HS-27A (cell line): ENCODE measurements around the gene ZPR1.
"Not testable (repeated sequence)": the region's sequence is repeated elsewhere in the genome, so short reads cannot be mapped to it uniquely, and the experiment has no call there.

Experiments
- DNase-seq: peaks from one replicate; pipeline ENCODE4 v3.0.0-alpha.2; 2012; ENCODE audit warnings: low read depth, missing footprints

The ZPR1 gene

DNA sequence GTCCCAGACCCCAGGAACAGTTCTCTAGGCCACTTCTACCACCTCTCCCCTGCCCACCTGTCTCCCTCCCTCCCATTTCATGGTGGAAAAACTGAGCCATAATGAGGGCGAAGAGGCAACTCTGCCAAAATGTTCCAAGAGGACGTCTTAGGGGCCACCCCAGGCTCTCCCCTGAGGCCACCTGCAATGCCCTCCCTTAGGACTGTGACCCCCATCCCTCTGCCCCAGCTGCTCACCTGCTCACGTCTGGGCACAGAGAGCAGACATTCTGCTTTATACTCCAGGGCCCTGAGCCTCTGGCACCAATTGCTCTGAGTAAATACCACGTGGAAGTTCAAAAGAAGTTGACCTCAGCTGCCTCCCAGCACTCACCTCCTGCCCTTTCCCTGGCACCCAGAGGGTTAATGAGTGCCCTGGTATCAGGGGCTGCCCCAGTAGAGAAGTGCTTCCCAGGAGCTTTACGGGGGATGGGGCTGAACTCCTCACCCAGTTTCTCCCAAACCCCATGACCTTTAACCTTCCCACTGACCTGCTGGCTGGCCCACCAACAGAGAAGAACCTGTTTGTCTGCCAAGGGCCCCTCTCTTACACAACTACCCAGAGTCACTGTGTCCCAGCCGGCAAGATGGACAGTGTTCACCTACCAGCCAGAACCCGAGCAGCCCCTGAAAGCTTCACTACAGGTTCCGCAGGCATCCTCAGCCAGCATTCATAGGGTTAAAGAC is 4.5 kb upstream of the ZPR1 start:
- no peak for DNase-seq

DNA sequence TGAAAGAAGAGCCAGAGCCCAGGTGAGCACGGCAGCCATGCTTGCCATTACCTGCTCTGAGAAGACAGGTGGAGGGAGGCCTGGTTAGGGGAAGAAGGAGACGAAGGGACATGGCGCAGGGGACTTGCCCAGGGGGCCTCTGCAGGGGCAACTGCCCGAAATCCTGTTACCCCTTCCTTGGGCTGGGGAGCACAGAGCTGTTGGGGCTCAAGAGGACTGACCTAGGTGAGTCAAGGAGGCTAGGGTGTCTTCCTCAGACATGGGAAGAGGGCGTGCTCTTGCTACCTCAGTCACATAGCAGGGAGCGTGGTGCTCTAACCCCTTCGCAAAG is 4.0 kb upstream of the ZPR1 start, which contains the start of gene APOA5:
Gene APOA5, minus strand, starts transcription at position 67 of the 331 bp plus-strand sequence. Its CDS starts 19 bp downstream, at position 48.
- no peak for DNase-seq

DNA sequence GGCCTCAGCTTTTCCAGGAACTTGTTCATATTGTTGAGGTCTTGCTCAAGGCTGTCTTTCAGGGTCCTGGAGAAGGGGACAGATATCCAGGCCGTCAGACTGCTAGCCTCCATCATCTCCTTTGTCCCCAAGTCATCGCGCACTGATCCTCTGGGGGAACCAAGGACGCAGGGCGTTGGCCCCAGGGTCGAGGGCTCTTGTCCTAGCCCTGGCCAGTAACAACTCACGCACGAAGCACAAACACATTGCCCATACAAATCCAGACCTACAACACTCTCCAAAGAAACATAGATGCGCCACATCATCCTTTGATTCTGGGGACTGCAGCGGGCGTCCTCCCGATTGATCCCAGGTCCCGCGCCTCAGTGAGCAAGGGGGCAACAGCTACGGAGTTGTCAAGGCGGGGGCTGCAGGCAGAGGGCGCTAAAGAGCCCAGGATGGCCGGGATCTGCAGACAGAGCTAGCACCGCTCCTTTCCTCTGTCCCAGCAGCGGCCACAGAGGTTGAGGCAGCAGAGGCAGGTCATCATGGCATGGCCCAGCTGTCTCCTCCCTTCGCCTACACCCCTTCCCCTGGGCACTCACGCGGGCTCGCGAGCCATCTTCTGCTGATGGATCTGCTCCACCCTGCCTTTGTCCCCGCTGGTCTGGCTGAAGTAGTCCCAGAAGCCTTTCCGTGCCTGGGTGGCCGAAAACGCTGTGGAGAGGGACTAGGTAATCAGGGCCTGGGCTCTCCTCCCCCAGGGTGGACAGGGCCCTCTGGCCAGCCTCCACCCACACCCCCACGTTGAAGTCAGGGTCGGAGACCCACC is 3.4 kb upstream of the ZPR1 start:
- no peak for DNase-seq

DNA sequence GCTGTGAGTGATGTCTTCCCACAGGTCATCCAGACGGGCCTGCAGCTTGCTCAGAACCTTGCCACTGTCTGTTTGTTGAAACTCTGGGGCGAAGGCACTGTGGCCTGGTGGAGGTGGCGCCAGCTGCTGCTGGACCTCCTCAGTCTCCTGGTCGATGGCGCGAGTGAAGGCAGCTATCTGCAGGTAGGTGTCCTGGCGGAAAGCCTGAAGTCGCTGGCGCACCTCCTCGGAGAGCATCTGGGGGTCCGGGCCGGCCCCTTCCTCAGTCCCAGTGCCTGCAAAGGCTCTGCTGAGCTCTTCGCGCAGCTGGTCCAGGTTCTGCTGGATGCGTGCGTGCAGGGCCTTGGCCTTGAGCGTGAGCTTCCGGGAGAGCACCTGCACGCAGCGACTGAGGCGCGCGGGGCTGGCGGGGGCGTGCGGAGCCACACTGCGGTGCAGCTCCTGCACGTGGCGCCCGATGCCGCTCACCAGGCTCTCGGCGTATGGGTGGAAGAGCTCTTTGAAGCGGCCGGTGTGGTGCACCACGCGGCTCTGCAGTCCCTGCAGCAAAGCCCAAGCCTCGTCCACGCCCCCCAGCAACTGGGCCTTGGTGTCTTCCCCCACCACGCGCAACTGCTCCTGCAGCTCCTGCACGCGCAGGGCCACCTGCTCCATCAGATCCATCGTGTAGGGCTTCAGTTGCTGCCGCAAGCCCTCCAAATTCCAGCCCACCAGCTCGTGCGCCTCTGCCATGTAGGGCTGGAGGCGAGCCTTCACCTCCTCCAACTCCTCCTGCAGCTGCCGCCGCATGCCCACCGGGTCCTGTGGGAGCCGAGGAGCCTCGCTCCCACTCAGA is 2.6 kb upstream of the ZPR1 start:
- no peak for DNase-seq

DNA sequence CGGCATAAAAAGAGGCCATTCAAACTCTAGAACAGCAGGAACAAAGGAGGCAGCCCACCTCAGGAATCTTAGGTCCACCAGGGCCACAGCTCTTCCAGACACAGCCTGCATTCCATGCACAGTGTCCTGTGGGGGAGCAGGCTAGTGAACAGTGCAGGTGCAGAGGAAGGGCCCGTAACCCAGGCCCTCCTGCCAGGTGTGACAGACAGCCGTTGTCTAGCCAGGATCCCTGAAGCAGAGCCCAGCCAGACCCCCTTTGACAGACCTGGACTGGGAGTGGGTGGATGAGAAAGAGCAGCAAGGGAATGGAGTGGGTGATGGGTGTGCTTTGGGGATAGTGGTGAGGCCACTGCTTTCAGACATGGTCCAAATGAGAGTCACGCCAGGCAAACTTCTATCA is 1.2 kb upstream of the ZPR1 start:
- no peak for DNase-seq

DNA sequence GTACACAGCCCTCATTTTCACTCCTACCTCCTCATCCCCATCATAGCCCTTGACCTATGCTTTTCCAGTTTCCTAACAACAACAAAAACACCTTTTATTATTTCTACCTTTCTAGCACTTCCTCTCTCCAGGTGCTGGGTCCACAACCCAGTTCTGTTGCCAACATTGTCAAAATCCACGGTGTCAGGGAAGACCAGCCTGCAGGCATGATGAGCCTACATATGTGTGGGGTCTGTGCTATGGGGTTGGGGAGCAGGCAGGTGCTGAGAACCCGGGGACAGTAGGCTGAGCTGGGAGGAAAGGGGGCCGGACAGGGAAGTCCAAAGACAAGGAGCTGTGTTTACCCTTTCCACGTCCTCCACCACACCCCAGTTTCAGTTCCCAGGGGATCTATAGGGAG is 711 bp upstream of the ZPR1 start:
- no peak for DNase-seq

DNA sequence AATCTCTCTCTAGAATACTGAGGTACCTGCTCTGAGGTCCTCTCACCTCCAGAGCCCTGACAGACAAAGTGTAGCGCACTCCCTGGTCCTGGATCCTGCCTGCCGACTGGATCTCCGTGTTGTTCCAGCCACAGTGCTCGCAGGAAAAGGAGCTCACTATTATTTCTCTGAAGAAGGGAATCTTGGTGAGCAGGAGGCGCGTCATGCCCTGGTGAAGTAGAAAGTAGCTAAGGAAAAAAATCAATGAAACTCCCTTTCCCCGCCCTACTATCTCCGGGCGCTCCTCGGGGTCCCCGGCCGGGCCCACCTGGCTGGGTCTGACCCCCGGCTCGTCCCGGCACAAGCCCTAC is 412 bp downstream of the ZPR1 start:
- DNase-seq = no peak

DNA sequence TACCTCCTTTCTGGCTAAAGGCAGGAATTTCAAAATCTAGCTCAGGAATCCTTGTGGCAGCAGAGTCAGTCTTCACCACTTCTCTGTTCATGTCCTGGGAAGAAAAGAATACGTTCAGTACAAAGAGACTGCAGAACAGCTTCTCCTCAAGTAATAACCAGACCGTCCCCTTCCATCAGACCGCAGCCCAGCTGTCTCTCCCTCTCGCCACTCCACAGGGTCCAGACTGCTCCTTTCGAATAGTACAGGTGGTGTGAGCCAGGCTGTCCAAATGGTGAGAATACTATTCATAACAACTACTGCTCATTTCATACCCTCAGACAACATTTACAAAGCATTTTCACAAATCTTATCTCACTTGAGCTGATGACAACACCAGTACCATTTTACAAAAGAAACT is 857 bp downstream of the ZPR1 start:
- no peak for DNase-seq

DNA sequence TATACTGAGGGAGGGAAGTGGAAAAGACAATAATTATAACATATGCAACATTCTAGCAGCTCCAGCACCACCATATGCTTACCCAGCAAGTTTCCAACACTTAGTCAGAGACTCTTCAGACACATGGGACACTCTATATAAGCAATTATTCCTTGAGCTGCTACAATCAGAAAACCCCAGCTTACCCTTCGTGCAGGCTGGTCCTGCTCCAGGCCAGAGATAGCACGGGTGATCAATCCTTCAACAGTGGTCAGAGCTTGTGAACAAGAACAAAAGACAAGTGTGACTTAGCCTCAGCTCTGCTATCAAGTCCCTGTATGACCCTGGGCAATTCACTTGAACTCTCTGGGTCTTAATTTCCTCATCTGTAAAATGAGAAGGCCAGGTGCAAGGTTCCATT is 1.5 kb downstream of the ZPR1 start:
- no peak for DNase-seq

DNA sequence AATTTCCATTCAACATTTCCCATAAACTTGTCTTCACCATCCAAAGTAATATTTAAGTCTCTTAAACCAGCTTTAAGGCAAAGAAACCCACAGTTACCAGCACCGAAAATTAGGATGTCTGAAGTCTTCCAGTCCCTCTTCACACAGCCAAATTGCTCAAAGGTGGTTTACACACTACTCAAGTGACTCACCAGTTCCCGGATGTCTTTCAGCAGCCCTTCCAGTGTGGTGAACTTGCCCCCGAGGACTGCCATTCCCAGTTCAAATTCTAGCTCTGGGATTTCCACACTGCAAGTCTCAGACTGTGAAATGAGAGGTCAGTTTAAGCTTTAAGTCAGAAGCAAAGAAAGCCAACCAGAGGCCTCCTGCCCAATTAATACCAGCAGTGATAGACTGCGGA is 5.1 kb downstream of the ZPR1 start:
- no peak for DNase-seq

DNA sequence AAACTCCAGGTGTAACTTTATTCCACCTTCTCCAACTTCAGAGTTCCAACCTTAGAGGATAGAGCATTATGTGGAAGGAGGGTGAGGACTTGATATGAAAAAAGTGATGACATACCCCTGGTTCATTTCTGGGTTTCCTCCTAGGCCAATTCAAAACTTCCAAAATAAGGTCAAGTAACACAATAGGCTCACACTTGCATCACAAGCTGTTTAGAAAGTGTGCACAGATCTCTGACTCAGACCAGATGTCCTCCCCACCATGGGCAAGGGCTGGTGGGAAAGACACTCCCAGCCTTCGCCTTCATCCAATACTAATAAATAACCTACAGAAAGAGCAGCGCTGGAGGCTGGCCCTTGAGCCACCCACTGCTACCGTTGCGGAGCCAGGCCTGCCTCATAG is 9.3 kb downstream of the ZPR1 start:
- DNase-seq = no peak

DNA sequence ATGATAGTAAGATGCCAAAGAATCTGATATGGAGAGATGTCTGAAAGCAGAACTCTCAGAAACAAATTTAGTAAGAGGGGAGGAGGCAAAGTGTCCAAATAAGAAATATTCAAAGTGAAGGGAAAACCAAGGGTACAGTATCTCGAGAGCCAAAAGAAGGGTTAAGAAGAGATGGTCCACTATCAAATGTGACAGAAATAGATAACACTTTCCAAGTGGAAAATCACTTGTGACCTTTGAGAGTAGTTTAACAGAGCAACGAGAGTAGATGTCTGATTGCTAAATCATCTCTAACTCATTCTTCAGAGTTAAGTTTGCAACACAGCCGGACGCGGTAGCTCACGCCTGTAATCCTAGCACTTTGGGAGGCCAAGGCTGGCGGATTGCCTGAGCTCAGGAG is 10.8 kb downstream of the ZPR1 start:
- DNase-seq = no peak

DNA sequence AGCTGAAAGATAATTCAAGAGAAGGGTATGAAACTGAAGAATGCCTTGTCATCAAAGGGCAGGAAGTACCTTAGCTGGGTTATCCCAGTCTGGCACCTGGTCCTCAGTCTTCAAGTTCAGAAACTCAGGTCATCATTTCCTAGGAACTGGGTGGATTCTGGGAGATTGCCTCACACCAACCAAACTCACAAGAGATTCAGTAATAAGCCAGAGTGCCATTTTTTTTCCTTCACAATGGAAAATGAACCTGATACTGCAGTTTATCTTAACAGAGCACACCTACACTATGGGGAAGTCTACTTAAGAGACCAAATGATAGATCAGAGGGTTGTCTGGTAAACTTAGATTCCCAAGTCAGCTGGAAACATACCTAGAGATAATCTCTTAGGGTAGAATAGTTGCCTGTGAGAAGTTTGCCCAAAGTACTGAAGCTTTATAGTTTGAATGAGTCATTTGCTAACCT is 11.3 kb downstream of the ZPR1 start:
- DNase-seq = no peak

DNA sequence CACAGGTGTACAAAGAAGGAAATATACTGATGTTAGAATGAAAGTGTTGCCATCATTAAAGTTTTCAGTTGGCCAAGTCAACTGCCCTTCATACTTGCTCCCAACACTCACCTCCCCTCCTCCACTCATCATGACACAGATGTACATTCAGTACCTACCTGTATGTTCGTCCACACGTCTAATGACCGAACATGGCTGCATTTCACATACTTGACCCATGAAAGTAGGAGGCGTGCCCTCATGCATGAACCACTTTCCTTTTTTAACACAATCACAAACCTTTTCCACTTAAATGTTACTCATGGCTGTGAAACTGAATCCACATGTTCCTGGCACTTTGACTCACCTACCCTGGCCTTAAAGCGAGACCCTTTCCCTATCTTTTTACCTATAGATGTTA is 11.8 kb downstream of the ZPR1 start:
- no peak for DNase-seq

DNA sequence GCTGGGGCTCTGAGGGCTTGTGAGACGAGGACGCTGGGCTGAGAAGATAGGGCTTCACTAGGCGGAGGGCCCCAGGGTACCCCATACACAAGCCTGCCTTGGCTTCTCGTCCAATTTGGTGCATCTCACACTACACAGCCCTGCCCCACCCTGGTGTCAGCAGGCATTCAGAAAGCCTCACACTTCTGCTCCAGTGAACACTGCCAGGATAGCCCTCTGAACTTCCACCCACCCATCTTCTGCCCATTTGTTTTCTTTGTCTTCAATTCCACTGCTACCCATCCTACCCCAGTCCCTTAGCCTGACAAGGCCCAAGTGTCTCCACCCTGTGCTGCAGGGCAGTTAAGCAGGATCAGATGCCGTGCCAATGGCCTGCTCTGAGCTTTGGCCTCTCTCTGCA is 13.2 kb downstream of the ZPR1 start:
- no peak for DNase-seq

DNA sequence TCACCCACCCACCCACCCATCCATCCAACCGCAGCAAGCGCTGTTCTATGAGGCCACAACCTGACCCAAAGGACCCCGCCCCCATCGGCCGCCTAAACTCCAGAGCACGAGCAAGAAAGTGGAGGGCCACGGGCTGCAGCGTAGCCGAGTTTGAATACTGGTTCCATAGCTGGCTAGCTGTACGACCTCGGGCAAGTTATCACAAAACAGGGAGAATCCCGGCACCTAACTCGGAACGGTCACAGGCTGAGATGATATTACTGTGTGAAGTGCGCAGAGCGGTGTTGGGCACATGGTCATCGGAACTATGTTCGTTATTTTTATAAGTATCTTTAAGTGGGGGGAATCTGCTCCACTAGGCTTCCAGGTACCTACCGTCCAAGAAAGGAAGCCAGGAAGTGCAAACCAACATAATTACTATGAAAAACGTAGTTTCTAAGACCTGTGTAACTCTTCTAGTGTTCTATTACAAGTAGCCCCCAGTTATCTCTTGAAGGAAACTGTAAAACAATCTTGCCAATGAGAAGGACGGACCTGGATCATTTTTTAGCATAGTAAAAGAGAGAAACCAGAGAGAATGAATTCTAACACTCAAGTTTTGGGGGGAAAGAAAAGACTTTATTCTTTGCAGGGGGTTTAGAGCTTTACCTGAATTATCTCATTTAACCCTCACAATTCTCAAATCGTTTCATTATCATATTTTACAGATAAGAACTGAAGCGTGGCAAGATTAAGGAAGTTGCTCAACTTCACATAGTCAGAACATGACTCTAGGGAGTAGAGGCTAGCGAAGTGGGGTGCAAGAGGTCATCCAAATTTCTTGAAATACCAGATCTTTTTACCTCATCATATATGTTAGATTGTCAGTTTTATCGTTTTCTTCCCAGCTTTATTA is 14.4 kb downstream of the ZPR1 start:
- no peak for DNase-seq

DNA sequence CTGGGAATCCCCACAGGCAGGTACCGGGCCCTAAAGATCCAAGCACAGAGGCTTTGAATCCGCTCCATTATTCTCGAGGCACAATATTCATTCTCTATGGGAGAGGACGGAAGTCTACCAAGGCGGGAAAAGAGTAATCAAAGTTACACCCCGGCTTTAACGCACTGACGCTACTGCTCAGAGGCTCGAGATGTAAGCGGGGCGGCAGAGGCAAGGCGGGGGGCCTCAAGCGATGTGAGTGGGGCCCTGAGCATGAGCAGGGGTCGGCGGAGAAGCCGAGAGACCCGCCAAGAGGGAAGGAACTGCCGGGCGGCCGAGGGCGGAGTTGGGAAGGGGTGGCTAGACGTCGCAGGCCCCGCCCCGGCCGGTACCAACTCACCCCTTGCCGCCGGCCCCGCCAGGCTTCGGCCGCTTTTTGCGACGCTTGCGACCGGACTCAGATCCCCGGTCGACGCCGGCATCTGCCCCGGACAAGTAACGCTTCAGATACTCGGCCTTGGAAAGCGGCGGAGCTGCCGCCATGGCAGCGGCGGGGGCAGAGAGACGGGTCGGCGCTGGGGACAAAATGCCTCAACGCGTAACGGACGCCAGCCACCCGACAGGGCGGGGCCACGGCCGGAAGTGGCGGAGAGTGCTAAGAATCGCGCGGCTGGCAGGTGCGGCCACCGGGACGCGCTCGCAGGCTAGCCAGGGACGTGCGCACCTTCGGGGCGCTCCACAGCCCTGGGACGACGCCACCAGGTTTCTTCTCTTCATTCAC is 15.2 kb downstream of the ZPR1 start, which contains the start of gene BUD13:
Gene BUD13, minus strand, starts transcription at position 545 of the 760 bp plus-strand sequence. Its CDS starts 23 bp downstream, at position 522.
- DNase-seq = peak; percentile 42

DNA sequence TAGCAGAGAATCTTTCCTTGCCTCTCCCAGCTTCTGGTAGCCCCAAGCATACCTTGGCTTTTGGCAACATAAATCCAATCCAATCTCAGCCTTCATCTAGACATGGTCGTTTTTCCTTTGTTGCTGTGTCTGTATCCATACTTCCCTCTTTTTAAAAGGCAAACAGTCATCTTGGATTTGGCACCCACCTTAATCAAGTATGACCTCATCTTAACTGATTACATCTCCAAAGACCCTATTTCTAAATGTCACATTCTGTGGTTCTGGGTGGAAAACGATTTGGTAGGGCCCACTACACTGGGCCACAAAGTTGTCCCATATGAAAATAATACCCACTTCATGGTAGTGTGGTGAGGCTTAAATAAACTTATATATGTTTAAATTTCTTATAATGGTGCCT is 15.9 kb downstream of the ZPR1 start:
- DNase-seq = no peak

DNA sequence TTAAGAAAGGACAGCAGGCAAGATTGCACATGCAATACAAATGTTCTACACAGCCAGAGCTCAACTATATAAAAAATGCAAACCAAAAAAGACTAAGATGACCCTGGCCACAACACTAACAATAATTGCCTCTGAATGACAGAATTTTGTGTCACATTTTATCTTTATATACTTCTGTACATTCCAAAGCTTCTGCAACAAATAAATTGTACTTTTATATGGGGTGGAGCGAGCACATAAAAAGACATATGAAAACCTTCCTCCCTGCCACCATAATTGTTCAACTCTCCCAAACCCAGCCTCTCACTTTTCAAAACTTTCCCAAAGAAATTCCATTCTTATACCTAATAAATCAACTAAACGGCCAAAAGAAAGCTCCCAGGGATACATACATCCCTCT is 25.7 kb downstream of the ZPR1 start:
- no peak for DNase-seq

DNA sequence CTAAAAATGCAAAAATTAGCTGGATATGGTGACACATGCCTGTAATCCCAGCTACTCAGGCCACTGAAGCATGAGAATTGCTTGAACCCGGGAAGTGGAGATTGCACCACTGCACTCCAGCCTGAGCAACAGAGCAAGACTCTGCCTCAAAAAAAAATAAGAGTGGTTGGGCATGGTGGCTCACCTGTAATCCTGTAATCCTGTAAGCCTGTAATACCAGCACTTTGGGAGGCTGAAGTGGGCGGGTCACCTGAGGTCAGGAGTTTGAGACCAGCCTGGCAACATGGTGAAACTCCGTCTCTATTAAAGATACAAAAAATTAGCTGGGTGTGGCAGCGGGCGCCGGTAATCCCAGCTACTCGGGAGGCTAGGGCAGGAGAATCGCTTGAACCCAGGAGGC is 31.8 kb downstream of the ZPR1 start:
- not testable (repeated sequence) for DNase-seq
